ENCODE measurements around the gene TRAPPC1.

Gene TRAPPC1

GRCh38 chr17:7951143-7951792, 19.5 kb upstream of the TRAPPC1 start:
- no peak for TF ChIP-seq CTCF (IDR thresholded peaks at IDR 0.05; ENCODE audit: borderline replicate concordance, insufficient read depth, low read depth, low read length)
- no peak overlapping the region for H3K4me3 ChIP-seq (ENCODE audit: low read depth, low read length)

- no peak for TF ChIP-seq CTCF (IDR thresholded peaks at IDR 0.05; ENCODE audit: borderline replicate concordance, insufficient read depth, low read depth, low read length)
- H3K4me3 ChIP-seq (ENCODE audit: low read depth, low read length): no peak overlapping the region
Observed at GRCh38 chr17:7950578-7950977, 18.8 kb upstream of the TRAPPC1 start.

- H3K4me3 ChIP-seq (ENCODE audit: low read depth, low read length): no peak overlapping the region
- TF ChIP-seq CTCF (IDR thresholded peaks at IDR 0.05; ENCODE audit: borderline replicate concordance, insufficient read depth, low read depth, low read length): no peak
Observed at GRCh38 chr17:7947651-7948050, 15.9 kb upstream of the TRAPPC1 start.

GRCh38 chr17:7946441-7946840, 14.7 kb upstream of the TRAPPC1 start:
- no peak for TF ChIP-seq CTCF (IDR thresholded peaks at IDR 0.05; ENCODE audit: borderline replicate concordance, insufficient read depth, low read depth, low read length)
- H3K4me3 ChIP-seq (ENCODE audit: low read depth, low read length): no peak overlapping the region

GRCh38 chr17:7945651-7946050, 13.9 kb upstream of the TRAPPC1 start:
- no peak for TF ChIP-seq CTCF (IDR thresholded peaks at IDR 0.05; ENCODE audit: borderline replicate concordance, insufficient read depth, low read depth, low read length)
- H3K4me3 ChIP-seq (ENCODE audit: low read depth, low read length): no peak overlapping the region

- TF ChIP-seq CTCF (IDR thresholded peaks at IDR 0.05; ENCODE audit: borderline replicate concordance, insufficient read depth, low read depth, low read length): no peak
- H3K4me3 ChIP-seq (ENCODE audit: low read depth, low read length): no peak overlapping the region
Observed at GRCh38 chr17:7944326-7944725, 12.6 kb upstream of the TRAPPC1 start.

GRCh38 chr17:7943291-7943690, 11.5 kb upstream of the TRAPPC1 start:
- TF ChIP-seq CTCF (IDR thresholded peaks at IDR 0.05; ENCODE audit: borderline replicate concordance, insufficient read depth, low read depth, low read length): no peak

More at GRCh38 chr17:7943291-7943690, 11.5 kb upstream of the TRAPPC1 start:
- H3K4me3 ChIP-seq (ENCODE audit: low read depth, low read length): no peak overlapping the region

Data from GM12875 (cell line).